Mesothelial cell of epicardium (in vitro differentiated cells): ENCODE measurements around the gene PXK. TPM values are rescaled to one million over a fixed set of nuclear protein-coding genes. Genes with fewer than 3 reads are reported as not detected.
A peak's percentile ranks its signal among the peaks of the same experiment; 100 is the strongest.
"Not testable (repeated sequence)": the region's sequence is repeated elsewhere in the genome, so short reads cannot be mapped to it uniquely, and the experiment has no call there.

Experiments used
- DNase-seq, 2 experiments: peaks; one replicate each; pipeline ENCODE4 v3.0.0; 2021; ENCODE audit warnings: low spot score in 2 of 2; ENCODE audit not compliant: unreplicated experiment in 2 of 2
- H3K27ac Mint-ChIP-seq: 2 replicates; pipeline ENCODE4 v1.8.0; 2021; ENCODE audit warnings: mixed read lengths
- H3K27me3 Mint-ChIP-seq: 2 replicates; pipeline ENCODE4 v1.8.0; 2021; ENCODE audit warnings: low read depth, mixed read lengths
- H3K36me3 Mint-ChIP-seq: 2 replicates; pipeline ENCODE4 v1.8.0; 2021; ENCODE audit warnings: mixed read lengths
- H3K4me1 Mint-ChIP-seq: 2 replicates; pipeline ENCODE4 v1.8.0; 2021; ENCODE audit warnings: mixed read lengths
- H3K4me3 Mint-ChIP-seq: 2 replicates; pipeline ENCODE4 v1.8.0; 2021; ENCODE audit warnings: mild to moderate bottlenecking, moderate library complexity, mixed read lengths
- H3K9me3 Mint-ChIP-seq: 2 replicates; pipeline ENCODE4 v1.8.0; 2021; ENCODE audit warnings: mixed read lengths
- total RNA-seq: library from RNA; stranded (reverse); gene quantifications from 3 replicates; pipeline ENCODE4 v1.2.1, GENCODE V29; 2021
- TF ChIP-seq, protein P1 (sequence below): fragments of 200-600 bp; sonication (generic); IDR thresholded peaks from one replicate; pipeline ENCODE4 v1.5.0; 2021; ENCODE audit warnings: antibody characterized with exemption; ENCODE audit not compliant: unreplicated experiment

PXK gene
- 15.0 to 15.9 TPM (median 15.4 TPM) in 3 replicates for total RNA-seq

DNA sequence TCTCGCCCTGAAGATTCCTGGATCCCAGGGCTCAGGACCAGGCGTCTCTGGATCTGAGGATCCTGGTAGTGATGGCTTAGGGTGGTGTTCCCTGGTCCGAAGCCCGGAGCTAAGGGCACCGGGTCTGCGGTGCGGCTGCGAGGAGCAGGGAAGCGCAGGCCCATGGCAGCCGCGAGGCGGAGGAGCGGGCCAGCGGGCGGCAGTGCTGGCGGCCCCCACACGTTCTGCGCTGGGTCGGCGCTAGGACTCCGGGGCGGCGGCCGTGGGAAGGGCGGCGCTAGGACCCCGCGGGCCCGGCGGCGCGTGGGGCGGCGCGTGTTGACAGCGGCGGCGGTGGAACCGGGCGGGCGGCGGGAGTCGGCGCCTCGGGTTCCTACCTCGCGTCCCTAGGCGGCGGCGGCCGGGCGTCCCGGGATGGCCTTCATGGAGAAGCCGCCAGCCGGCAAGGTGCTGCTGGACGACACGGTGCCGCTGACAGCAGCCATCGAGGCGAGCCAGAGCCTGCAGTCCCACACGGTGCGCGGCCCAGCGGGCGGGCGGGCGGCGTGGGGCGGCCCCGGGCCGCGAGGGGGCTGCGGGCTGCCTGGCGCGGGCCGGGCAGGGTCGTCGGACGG, at the start of gene PXK:
Gene PXK, plus strand, starts transcription at position 318 of the 614 bp plus-strand sequence. Its CDS starts 97 bp downstream, at position 415.
- Mint-ChIP-seq H3K4me3 (peak within 1 kb of the TSS; percentile 99), H3K36me3 (no peaks in the 10 kb centered on the region), H3K27ac (peak within 1 kb of the TSS; percentile 85), H3K9me3 (no peaks in the 10 kb centered on the region), H3K27me3 (no peaks in the 10 kb centered on the region), H3K4me1 (peaks cover 22% of the 10 kb centered on the region)
- peak; percentile 48 to 74 for DNase-seq
- TF ChIP-seq, protein P1, sequence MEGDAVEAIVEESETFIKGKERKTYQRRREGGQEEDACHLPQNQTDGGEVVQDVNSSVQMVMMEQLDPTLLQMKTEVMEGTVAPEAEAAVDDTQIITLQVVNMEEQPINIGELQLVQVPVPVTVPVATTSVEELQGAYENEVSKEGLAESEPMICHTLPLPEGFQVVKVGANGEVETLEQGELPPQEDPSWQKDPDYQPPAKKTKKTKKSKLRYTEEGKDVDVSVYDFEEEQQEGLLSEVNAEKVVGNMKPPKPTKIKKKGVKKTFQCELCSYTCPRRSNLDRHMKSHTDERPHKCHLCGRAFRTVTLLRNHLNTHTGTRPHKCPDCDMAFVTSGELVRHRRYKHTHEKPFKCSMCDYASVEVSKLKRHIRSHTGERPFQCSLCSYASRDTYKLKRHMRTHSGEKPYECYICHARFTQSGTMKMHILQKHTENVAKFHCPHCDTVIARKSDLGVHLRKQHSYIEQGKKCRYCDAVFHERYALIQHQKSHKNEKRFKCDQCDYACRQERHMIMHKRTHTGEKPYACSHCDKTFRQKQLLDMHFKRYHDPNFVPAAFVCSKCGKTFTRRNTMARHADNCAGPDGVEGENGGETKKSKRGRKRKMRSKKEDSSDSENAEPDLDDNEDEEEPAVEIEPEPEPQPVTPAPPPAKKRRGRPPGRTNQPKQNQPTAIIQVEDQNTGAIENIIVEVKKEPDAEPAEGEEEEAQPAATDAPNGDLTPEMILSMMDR = no peak

DNA sequence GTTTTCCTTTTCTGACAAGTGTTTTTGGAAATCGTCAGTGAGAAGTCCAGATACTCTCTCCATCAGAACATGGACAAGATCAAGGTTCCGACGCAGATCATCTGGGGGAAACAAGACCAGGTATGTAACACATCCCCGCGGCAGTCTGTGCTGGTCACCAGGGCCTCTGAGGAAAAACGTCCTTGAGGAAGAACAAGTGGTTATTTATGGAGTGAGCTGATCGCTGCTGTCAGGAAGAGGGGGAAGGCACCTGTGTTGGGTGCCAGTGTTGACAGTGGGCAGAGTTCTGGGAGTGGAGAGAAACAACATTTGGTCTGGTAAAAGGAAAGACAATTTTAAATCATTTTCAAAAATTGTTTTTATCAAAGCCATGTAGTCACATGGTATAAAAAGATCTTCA, 47.4 kb upstream of the PXK start:
- TF ChIP-seq, protein P1 = no peak
- Mint-ChIP-seq H3K27ac (no peak overlapping the region), H3K9me3 (no peaks in the 10 kb centered on the region), H3K36me3 (peaks cover 6% of the 10 kb centered on the region), H3K27me3 (no peaks in the 10 kb centered on the region), H3K4me3 (no peak overlapping the region), H3K4me1 (no peaks in the 10 kb centered on the region)
- DNase-seq = no peak

- no peak for DNase-seq
- H3K36me3 Mint-ChIP-seq = peaks cover 6% of the 10 kb centered on the region
These were observed 45.3 kb upstream of the PXK start for GRCh38 chr3:58287354-58287753.

GRCh38 chr3:58288011-58288728, 44.5 kb upstream of the PXK start:
- H3K27me3 Mint-ChIP-seq = no peaks in the 10 kb centered on the region
- H3K9me3 Mint-ChIP-seq = no peaks in the 10 kb centered on the region
- no peak for DNase-seq
- H3K36me3 Mint-ChIP-seq = peaks cover 4% of the 10 kb centered on the region
- no peaks in the 10 kb centered on the region for H3K4me1 Mint-ChIP-seq
- no peak overlapping the region for H3K4me3 Mint-ChIP-seq
- TF ChIP-seq, protein P1 = no peak
- H3K27ac Mint-ChIP-seq = no peak overlapping the region

More at GRCh38 chr3:58287354-58287753, 45.3 kb upstream of the PXK start:
- TF ChIP-seq, protein P1 = no peak
- Mint-ChIP-seq H3K27ac (no peak overlapping the region), H3K9me3 (no peaks in the 10 kb centered on the region), H3K4me1 (no peaks in the 10 kb centered on the region), H3K27me3 (no peaks in the 10 kb centered on the region), H3K4me3 (no peak overlapping the region)

- not testable (repeated sequence) for H3K27ac Mint-ChIP-seq, H3K4me1 Mint-ChIP-seq, DNase-seq, H3K9me3 Mint-ChIP-seq, H3K27me3 Mint-ChIP-seq, H3K36me3 Mint-ChIP-seq, H3K4me3 Mint-ChIP-seq
These were observed 43.6 kb upstream of the PXK start for GRCh38 chr3:58288964-58289613.

- not testable (repeated sequence) for H3K27me3 Mint-ChIP-seq, H3K27ac Mint-ChIP-seq, H3K4me1 Mint-ChIP-seq, H3K4me3 Mint-ChIP-seq, H3K36me3 Mint-ChIP-seq, H3K9me3 Mint-ChIP-seq, DNase-seq
These were observed 42.2 kb upstream of the PXK start for GRCh38 chr3:58290446-58290845.
